Liver (tissue), 3 donors: ENCODE data around the gene HLA-F.

ENCODE experiments used
- CTCF ChIP-seq: fragments of 150-350 bp; IDR thresholded peaks from 2 replicates; pipeline ENCODE4 v1.5.1; 2017; ENCODE audit warnings: improper control_type of control experiment, low read depth, low read length; ENCODE audit not compliant: missing input control
- EGR1 ChIP-seq, 2 donors: IDR thresholded peaks; 2 replicates each; pipeline ENCODE4 v1.6.1; 2016 to 2018; ENCODE audit warnings: antibody characterized with exemption in 2 of 2, low read depth in 2 of 2
- FOXA1 ChIP-seq: IDR thresholded peaks from 2 replicates; pipeline ENCODE4 v1.6.1; 2016; ENCODE audit warnings: antibody characterized with exemption
- MAX ChIP-seq: IDR thresholded peaks from 2 replicates; pipeline ENCODE4 v1.6.1; 2016; ENCODE audit warnings: antibody characterized with exemption
- RAD21 ChIP-seq, 2 donors: IDR thresholded peaks; 2 replicates each; pipeline ENCODE4 v1.6.1; 2016; ENCODE audit warnings: antibody characterized with exemption in 2 of 2, mild to moderate bottlenecking in 2 of 2
- REST ChIP-seq: IDR thresholded peaks from 2 replicates; pipeline ENCODE4 v1.6.1; 2016; ENCODE audit warnings: antibody characterized with exemption, mild to moderate bottlenecking
- YY1 ChIP-seq: IDR thresholded peaks from 2 replicates; pipeline ENCODE4 v1.6.1; 2016; ENCODE audit warnings: antibody characterized with exemption, mild to moderate bottlenecking
- ZBTB33 ChIP-seq: IDR thresholded peaks from 2 replicates; pipeline ENCODE4 v1.6.1; 2016; ENCODE audit warnings: antibody characterized with exemption
- donor health status: healthy.
- donor health status: healthy.

GRCh38 chr6:29744621-29745020 lies 21.4 kb downstream of the HLA-F start:
- TF ChIP-seq CTCF (no peak), REST (no peak), FOXA1 (no peak), YY1 (no peak), EGR1 (IDR thresholded peaks at IDR 0.05; ENCODE audit: low read depth in 2 of 2) (no peak), RAD21 (IDR thresholded peaks at IDR 0.05) (no peak), ZBTB33 (no peak), MAX (no peak)
